T-helper 22 cell (primary cell): ENCODE data around the gene CGN.

Source experiments
- DNase-seq: peaks from one replicate; pipeline ENCODE4 v3.0.0-alpha.2; 2020; ENCODE audit warnings: low read depth

CGN gene

DNA sequence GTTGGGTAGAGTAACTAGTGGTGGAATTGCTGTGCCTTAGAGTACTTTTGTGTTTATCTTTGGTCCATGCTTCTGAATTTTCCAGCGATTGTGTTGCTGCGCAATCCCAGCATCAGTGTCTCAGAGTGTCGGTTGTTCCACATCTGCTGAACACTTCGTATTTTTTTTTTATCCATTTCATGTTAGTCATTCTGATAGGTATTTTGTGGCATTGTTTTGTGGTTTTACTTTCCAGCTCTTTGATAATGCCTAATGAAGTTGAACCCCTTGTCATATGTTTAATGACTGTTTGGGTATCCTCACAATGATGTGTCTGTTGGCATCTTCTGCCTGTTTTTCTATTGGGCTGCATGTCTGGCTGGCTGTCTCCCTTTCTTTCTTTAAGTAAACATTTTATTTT, 42.5 kb downstream of the CGN start:
- DNase-seq, result no peak

- no peak for DNase-seq
Measured at GRCh38 chr1:151556052-151556451, 44.9 kb downstream of the CGN start.

GRCh38 chr1:151562661-151563060, 51.5 kb downstream of the CGN start:
- DNase-seq, result no peak

GRCh38 chr1:151563376-151563775, 52.2 kb downstream of the CGN start:
- DNase-seq, result no peak

GRCh38 chr1:151565502-151566189, 54.5 kb downstream of the CGN start:
- DNase-seq, result no peak

DNA sequence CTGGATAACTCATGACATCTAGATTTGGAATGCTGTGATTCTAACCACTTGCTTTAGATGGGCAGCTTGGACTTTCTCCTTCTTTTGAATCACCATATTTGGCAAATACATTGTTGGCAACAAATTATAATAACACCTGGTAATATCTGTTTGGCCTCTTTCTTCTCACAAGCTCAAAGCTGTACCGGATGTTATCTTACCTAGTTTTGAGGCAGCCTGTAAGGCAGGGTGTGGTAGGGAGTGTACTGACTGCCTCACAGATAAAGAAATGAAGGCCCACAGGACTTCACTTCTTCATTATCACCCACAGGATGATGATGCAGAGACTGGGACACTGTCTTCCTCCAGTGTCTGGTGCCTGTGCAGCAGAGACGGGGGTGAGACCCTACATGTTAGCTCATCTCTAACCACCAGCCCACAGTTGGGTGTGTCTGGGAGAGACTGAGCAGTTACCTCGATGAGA, 57.5 kb downstream of the CGN start:
- DNase-seq, result peak; percentile 2

DNA sequence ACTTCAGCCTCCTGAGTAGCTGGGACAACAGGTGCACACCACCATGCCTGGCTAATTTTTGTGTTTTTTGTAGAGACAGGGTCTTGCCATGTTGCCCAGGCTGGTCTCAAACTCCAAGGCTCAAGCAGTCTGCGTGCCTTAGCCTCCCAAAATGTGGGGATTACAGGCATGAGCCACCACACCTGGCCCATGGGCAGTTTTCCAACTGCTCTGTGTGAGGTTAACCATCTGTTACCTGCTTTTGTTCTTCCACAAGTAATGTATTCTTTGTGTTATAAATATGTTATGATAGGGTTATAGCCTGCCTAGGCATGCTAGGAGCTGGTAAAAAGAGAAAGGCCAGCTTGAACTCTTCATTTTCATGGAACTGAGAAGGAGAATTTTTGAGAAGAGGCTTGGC, 59.6 kb downstream of the CGN start:
- DNase-seq, result no peak

GRCh38 chr1:151574575-151575529, 63.7 kb downstream of the CGN start:
- DNase-seq, result no peak

- DNase-seq, result no peak
Measured at GRCh38 chr1:151577173-151577572, 66.0 kb downstream of the CGN start.

DNA sequence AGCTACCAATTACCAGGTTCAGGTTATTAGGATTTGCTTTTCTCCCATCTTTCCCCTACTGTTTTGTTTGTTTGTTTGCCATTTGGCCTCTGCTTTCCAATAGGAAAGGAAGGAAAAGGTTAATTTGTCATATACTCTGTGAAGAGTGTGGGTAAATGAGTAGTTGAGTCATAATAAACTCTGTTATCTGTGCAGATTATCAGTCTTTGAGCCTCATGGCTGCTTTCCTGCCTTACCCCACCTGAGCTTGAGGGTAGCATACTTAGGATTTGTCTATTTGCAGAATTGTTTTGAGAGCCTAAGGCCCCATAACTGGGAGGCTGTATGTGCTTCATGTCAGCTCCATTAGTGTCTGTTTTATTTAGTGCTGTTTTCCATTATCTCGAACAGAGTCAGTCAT, 67.8 kb downstream of the CGN start:
- no peak for DNase-seq

DNA sequence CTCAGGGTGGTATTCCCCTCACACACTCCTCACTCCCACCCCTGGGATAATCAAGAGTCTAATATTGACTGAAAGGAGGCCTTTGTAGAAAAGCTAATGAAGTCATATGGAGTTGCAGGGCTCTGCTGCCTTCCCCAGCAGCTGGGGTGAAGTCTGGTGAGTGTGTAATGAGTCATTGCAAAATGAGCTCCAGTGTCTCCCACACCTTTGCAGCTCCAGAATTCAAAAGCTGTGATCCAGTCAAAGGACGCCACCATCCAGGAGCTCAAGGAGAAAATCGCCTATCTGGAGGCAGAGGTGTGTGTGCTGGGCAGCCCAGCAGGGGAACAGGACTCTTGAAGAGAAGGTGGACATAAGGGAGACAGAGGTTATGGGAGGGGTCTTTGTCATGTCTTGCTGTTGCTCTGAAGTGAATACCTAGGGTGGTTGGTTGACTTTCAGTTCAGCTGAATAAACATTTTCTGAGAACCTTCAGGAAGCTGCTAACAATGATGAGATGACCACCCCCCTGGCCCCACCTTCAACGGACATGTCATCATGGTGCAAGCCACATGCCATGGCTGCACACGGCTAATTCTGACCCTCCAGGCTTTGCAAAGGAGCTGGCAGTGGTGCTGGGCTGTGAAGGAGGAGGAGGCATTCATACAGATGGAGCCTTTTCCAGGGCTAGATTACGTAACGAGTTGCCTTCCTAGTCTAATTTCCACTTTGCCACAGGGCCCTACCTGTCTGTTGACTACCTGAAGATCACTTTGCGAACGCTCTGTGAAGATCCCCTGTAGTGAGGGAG, 68.4 kb downstream of the CGN start:
- no peak for DNase-seq

GRCh38 chr1:151581451-151581850, 70.3 kb downstream of the CGN start:
- DNase-seq, result no peak

DNA sequence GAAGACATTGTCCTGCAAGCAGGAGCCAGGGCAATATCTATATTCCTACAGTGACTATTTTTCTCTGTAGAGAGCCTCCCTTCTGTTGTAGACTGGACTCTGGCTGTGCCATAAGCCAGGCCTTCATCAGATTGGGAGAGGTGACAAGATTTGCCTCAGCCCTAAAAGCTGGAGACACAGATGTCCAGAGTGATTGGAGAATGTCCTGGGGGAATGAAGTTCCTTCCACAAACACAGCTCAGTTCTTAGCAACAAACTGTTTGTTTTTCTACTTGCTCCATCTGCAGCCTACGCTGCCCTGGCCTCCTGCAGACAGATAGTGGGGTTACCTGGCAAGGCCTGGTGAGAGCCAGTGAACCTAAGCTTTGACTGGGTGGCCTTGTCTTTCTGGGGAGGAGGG, 70.7 kb downstream of the CGN start:
- no peak for DNase-seq

DNA sequence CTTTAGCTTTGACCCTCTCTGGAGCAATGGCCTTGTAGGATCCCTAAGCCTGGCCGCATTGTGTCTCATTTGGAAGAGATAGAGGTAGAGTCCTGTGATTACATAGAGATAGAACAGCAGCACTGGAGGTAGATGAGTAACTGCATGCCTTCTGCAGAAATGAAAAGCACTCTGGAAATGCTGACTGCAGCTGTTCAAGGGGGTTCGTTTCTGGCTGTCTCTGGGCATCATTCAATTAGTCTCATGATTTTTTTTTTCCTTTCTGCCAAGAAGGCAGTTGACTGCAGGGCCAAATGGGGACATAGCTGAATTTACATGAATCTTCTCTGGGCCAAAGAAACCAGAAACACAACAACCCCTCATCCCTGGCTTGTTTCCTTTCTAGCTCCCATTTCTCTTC, 72.6 kb downstream of the CGN start:
- no peak for DNase-seq

DNA sequence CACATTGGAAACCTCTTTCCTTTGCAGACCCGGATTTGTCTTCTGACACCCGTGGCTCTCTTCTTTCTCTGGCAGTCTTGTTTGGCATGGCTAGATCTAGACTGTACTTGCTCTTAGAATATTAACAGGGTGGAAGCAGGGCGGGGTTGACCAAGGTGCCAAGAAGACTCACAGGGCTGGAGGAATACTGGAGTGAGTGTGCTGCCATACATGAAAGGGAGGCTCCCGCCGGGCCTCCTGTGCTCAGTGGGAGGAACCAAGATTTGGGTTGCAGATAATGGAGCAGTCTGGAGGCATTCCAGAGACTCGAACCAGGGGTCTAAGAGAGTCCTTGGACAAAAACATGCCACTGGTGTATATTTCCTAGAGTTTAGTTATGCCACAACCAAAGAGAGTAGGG, 73.1 kb downstream of the CGN start:
- no peak for DNase-seq

- DNase-seq, result no peak
Measured at GRCh38 chr1:151584780-151585179, 73.6 kb downstream of the CGN start.

DNA sequence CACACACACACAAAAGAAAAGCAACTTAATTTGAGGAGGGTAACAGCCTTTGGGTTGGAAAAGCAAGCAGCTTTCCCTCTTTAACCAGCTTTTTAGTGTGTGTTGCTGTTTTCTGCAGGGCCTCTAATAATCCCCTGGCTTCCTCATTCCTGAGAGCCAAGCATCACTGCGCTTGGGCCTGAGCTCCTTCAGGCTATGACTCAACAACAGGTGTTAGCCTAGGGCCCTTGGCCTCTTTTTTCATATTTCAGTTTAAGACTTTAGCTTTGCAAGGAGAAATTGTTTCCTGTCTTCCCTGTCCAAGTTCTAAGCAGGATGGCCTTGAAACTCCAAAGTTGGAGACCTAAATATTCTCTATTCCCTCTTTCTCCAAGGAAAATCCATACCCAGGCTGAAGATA, 74.4 kb downstream of the CGN start:
- no peak for DNase-seq
